ENCODE results near the gene DENND2C.

DNA sequence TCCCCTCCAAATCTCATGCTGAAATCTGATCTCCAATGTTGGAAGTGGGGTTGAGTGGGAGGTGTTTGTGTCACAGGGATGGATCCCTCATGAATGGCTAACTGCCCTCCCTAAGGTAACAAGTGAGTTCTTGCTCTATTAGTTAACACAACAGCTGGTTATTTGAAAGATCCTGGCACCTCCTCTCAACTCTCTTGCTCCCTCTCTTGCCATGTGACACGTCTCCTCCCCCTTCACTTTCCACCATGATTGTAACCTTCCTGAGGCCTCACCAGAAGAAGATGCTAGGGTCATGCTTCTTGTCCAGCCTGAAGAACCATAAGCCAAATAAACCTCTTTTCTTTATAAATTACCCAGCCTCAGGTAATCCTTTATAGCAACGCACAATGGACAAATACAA, 28.5 kb downstream of the DENND2C start:
- no peak for TF ChIP-seq CTCF (IDR thresholded peaks at IDR 0.05)
- no peak for TF ChIP-seq POLR2A (IDR thresholded peaks at IDR 0.05)
- no peak for TF ChIP-seq EP300 (IDR thresholded peaks at IDR 0.05)
